ENCODE data around the gene CPE. TPM values are rescaled to one million over a fixed set of nuclear protein-coding genes. Genes with fewer than 3 reads are reported as not detected.

CPE gene

GRCh38 chr4:165542476-165542875 is 163.7 kb downstream of the CPE start:
- TF ChIP-seq REST (IDR thresholded peaks at IDR 0.05; ENCODE audit: insufficient replicate concordance, low read depth) (no peak), CTCF (IDR thresholded peaks at IDR 0.05; ENCODE audit: insufficient read depth, low read length) (no peak), SPI1 (IDR thresholded peaks at IDR 0.05; ENCODE audit: borderline replicate concordance, low read depth) (no peak), GABPA (IDR thresholded peaks at IDR 0.05; ENCODE audit: low read depth) (no peak), POLR2AphosphoS5 (IDR thresholded peaks at IDR 0.05; ENCODE audit: low read depth) (no peak)
- DNase-seq (ENCODE audit: low read depth in 1 of 2, low spot score in 1 of 2) = no peak
- Histone ChIP-seq H3K27me3 (ENCODE audit: insufficient read depth, poor library complexity, severe bottlenecking) (no peaks in the 10 kb centered on the region), H3K27ac (replicated peaks) (no peak overlapping the region), H3K4me3 (replicated peaks; ENCODE audit: insufficient read depth, low read length) (no peak overlapping the region)

Small RNAs within 50 kb of the gene (microRNA-seq; reads per million reads assigned to microRNA genes)
- not detected for gene MIR578

Data from HL-60 (cell line).